DOHH2 (cell line): Measurements from ENCODE around the gene DGCR6.

Experiments used
- CTCF ChIP-seq: fragments of 200-600 bp; sonication (generic); IDR thresholded peaks from one replicate; pipeline ENCODE4 v1.5.1; 2014; ENCODE audit warnings: antibody characterized with exemption, mild to moderate bottlenecking, low read depth, low read length; ENCODE audit not compliant: poor library complexity, severe bottlenecking
- EZH2phosphoT487 ChIP-seq: fragments of 200-600 bp; sonication (generic); IDR thresholded peaks from 2 replicates; pipeline ENCODE4 v1.6.1; 2017; ENCODE audit warnings: borderline replicate concordance, mild to moderate bottlenecking, antibody characterized with exemption, low read length, moderate library complexity, mixed read lengths

DNA sequence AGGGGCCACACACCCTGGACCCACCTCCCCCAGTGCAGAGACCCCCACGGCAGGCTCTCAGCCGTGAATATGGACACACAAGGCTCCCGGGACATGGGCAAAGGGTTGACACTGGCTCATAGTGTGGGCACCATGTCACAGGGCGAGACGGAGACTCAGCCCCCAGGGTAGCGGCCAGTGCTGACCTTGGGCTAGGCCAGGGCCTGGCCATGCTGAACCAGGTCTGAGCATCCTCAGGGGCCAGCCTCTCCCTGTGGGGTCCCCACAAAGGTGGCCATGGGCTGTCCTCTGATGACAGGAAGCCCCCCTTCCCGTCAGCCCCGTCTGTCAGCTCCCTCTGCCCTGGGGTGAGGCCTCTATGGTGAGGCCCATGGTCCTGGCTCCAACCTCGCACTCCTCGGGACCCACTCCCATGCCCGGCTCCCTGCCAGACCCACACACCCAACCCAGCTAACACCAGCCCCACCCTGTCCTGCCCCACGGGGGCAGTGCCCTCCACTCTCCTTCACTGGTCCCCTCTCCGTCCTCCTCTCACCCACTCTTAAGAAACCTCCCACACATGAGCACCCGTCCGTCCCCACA, 49.0 kb downstream of the DGCR6 start:
- TF ChIP-seq CTCF (no peak), EZH2phosphoT487 (no peak)
